ENCODE measurements around the gene KAT6B. TPM values are rescaled to one million over a fixed set of nuclear protein-coding genes. Genes with fewer than 3 reads are reported as not detected.
A peak's percentile ranks its signal among the peaks of the same experiment; 100 is the strongest.

The KAT6B gene
- total and polyA plus RNA-seq, 2 of the 8 experiments (the other 6 are each of a cell fraction or from before 2014, with no cell fraction given), result 7.3 to 30.8 TPM

DNA sequence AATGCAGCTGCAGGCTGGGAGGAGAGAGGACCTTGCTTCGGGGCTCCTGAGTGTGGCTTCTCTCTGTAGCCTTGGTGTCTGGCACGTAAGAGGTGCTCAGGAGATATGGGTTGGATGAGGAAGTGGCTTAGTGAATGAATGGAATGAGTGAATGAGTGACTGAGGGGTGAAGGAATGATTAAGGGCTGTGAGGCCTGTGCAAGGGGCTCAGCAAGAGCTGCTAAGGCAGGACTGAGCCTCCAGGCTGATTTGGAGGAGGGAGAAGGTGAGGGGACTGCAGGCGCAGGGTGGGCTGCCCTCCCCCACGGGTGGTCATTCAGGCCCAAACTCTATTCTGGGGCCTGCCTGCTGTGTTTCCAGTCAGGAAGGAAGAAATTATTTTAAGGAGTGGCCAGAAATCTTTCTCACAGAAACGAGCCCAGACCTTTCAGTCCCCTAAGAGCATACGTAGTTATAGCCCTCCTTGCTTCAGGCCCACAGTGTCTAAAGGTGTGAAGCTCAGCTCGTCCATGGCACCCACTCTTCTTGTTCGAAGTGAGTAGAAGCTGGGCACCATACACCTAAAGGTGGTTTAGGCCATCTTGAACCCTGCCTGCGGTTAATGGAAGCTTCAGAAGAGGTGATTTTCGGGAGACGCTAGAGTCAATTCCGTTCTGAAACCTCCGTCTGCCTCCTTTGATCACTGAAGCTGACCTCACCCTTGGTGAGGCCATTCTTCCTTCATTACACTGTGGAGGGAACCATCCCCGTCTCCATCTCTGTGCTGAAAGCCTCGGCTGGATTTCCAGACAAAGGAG lies 235.5 kb downstream of the KAT6B start:
- TF ChIP-seq BRCA1 (IDR thresholded peaks at IDR 0.05; ENCODE audit: low read depth, low read length) (no peak), RBBP5 (IDR thresholded peaks at IDR 0.05; ENCODE audit: borderline replicate concordance, low read depth, low read length) (no peak), SAP30 (IDR thresholded peaks at IDR 0.05; ENCODE audit: insufficient read depth, insufficient replicate concordance, low read length) (no peak), EZH2 (IDR thresholded peaks at IDR 0.05; ENCODE audit: low read depth, low read length, severe bottlenecking) (no peak)
- H2AK5ac ChIP-seq (ENCODE audit: low read depth, low read length), result no peak overlapping the region
- no peak overlapping the region for H2BK20ac ChIP-seq (ENCODE audit: low read length)
- no peak overlapping the region for H3K4ac ChIP-seq (replicated peaks; ENCODE audit: insufficient read length, low read depth, low read length)
- H3K27me3 ChIP-seq (replicated peaks in 1 of 4; ENCODE audit: control insufficient read depth in 3 of 4, extremely low read depth in 1 of 4, insufficient read depth in 3 of 4, low read length in 3 of 4), result no peaks in the 10 kb centered on the region
- H4K91ac ChIP-seq (replicated peaks; ENCODE audit: insufficient read length, low read length), result no peak overlapping the region
- H2AFZ ChIP-seq (ENCODE audit: low read length), result peak overlapping the region; percentile 73; the same call in 1 of the 2 replicates
- no peak overlapping the region for H3K56ac ChIP-seq (replicated peaks; ENCODE audit: insufficient read length, low read depth, low read length)
- no peak for DNase-seq (ENCODE audit: low read depth in 1 of 2, low spot score in 2 of 2)
- H2BK120ac ChIP-seq (replicated peaks; ENCODE audit: low read depth, low read length), result no peak overlapping the region
- ChIA-PET POLR2A (ENCODE audit: partially characterized antibody) (no interaction called here), CTCF (ENCODE audit: partially characterized antibody) (interaction anchor here (0.5 to 2.4 kb wide), 5 partner anchors 15 to 39 kb away, joined by 3 to 8 read pairs (median 4); no protein-coding TSS in a partner anchor)
- no peak overlapping the region for H3K27ac ChIP-seq (ENCODE audit: low read depth, low read length)
- no peak overlapping the region for H3K23ac ChIP-seq (ENCODE audit: insufficient read length)
- peaks cover 0 to 5% (median 0%) of the 10 kb centered on the region in 4 experiments; a peak in 3 of 7 replicates for H3K4me1 ChIP-seq (replicated peaks in 1 of 4; ENCODE audit: control insufficient read depth in 3 of 4, insufficient read depth in 4 of 4, low read length in 3 of 4)
- no peak overlapping the region for H2BK12ac ChIP-seq (ENCODE audit: low read depth, low read length)
- no peaks in the 10 kb centered on the region for H4K20me1 ChIP-seq (replicated peaks in 1 of 2; ENCODE audit: control insufficient read depth in 1 of 2, insufficient read depth in 2 of 2, low read length in 2 of 2)
- no peak for FAIRE-seq
- no peak overlapping the region for H4K8ac ChIP-seq (ENCODE audit: extremely low read depth, insufficient read depth, low read length)
- H3K18ac ChIP-seq (ENCODE audit: extremely low read depth, low read length), result no peak overlapping the region
- no peaks in the 10 kb centered on the region for H3K36me3 ChIP-seq (ENCODE audit: control insufficient read depth in 2 of 4, insufficient read depth in 4 of 4, low read length in 3 of 4)
- no peak overlapping the region for H3K4me3 ChIP-seq (ENCODE audit: extremely low read depth in 1 of 4, insufficient read depth in 2 of 4, low read depth in 3 of 4, low read length in 4 of 4)
- no peak overlapping the region for H3K9ac ChIP-seq (replicated peaks in 1 of 4; ENCODE audit: extremely low read depth in 1 of 4, low read depth in 3 of 4, low read length in 3 of 4)
- H3K79me2 ChIP-seq (ENCODE audit: control insufficient read depth in 1 of 2, insufficient read depth in 2 of 2, low read length in 2 of 2), result no peaks in the 10 kb centered on the region
- WGBS, 2 experiments (ENCODE audit: extremely low coverage in 1 of 2, insufficient coverage in 1 of 2, insufficient read length in 1 of 2, insufficient replicate concordance in 2 of 2, low coverage in 1 of 2, low lambda C conversion rate in 2 of 2, missing lambda C conversion rate in 1 of 2), result 93% methylated on average over 15 of the region's 15 CpGs; no CpG with 5 or more reads in 1 of the 2 experiments
- H2BK15ac ChIP-seq (ENCODE audit: low read length), result no peak overlapping the region
- H3K9me3 ChIP-seq (ENCODE audit: insufficient read depth in 2 of 2, low read depth in 1 of 2, low read length in 1 of 2), result no peaks in the 10 kb centered on the region
- H4K5ac ChIP-seq (ENCODE audit: insufficient read length, low read depth, low read length), result no peak overlapping the region
- no peak overlapping the region for H2BK5ac ChIP-seq (ENCODE audit: low read depth, low read length)
- no peaks in the 10 kb centered on the region for H3K79me1 ChIP-seq (ENCODE audit: low read depth, low read length)
- H3K14ac ChIP-seq (ENCODE audit: insufficient read length), result no peak overlapping the region
- H3K4me2 ChIP-seq (ENCODE audit: insufficient read depth in 1 of 2, low read depth in 2 of 2, low read length in 2 of 2), result no peak overlapping the region
- H3K23me2 ChIP-seq (ENCODE audit: low read depth, low read length), result no peaks in the 10 kb centered on the region; the same call in 1 of the 2 replicates

Measured in H1 (cell line).